HepG2 (cell line): ENCODE measurements around the gene BBS4. TPM values are rescaled to one million over a fixed set of nuclear protein-coding genes. Genes with fewer than 3 reads are reported as not detected.

Experiments
- ETS1 ChIP-seq: sonication (generic); formaldehyde crosslinking; IDR thresholded peaks from 2 replicates; pipeline ENCODE4 v1.4.0; 2020; ENCODE audit warnings: missing genetic modification reagents
- ETV5 ChIP-seq: IDR thresholded peaks from 2 replicates; pipeline ENCODE4 v1.6.1; 2018; ENCODE audit warnings: missing biosample characterization, missing genetic modification reagents, inconsistent platforms, borderline replicate concordance
- MAFG ChIP-seq: sonication (generic); formaldehyde crosslinking; IDR thresholded peaks from 2 replicates; pipeline ENCODE4 v1.5.1; 2020; ENCODE audit warnings: mild to moderate bottlenecking, missing genetic modification reagents
- NCOR1 ChIP-seq: fragments of 200-600 bp; sonication (generic); IDR thresholded peaks from 2 replicates; pipeline ENCODE4 v1.7.0; 2017; ENCODE audit warnings: antibody characterized with exemption, low read length, borderline replicate concordance
- NFATC3 ChIP-seq: sonication (generic); formaldehyde crosslinking; IDR thresholded peaks from 2 replicates; pipeline ENCODE4 v1.5.1; 2020; ENCODE audit warnings: mild to moderate bottlenecking, missing genetic modification reagents
- THAP11 ChIP-seq: IDR thresholded peaks from 2 replicates; pipeline ENCODE4 v1.6.1; 2016; ENCODE audit warnings: missing biosample characterization, missing genetic modification reagents
- ZBTB43 ChIP-seq: sonication (generic); formaldehyde crosslinking; conservative IDR thresholded peaks from 2 replicates; pipeline ENCODE4 v1.4.0; 2020; ENCODE audit warnings: missing genetic modification reagents
- ZFY ChIP-seq: sonication (generic); formaldehyde crosslinking; IDR thresholded peaks from 2 replicates; pipeline ENCODE4 v1.4.0; 2020; ENCODE audit warnings: missing genetic modification reagents
- ZNF280D ChIP-seq: sonication (generic); formaldehyde crosslinking; IDR thresholded peaks from 2 replicates; pipeline ENCODE4 v1.5.1; 2020; ENCODE audit warnings: mild to moderate bottlenecking, missing genetic modification reagents
- ZNF609 ChIP-seq: sonication (generic); formaldehyde crosslinking; IDR thresholded peaks from 2 replicates; pipeline ENCODE4 v1.4.0; 2020; ENCODE audit warnings: mild to moderate bottlenecking, missing genetic modification reagents, borderline replicate concordance
- ZNF776 ChIP-seq: sonication (generic); formaldehyde crosslinking; IDR thresholded peaks from 2 replicates; pipeline ENCODE4 v1.4.0; 2020; ENCODE audit warnings: mild to moderate bottlenecking, missing genetic modification reagents
- ZNF841 ChIP-seq: sonication (generic); formaldehyde crosslinking; IDR thresholded peaks from 2 replicates; pipeline ENCODE4 v1.8.1; 2023; ENCODE audit warnings: missing genetic modification reagents, borderline replicate concordance
- polyA plus RNA-seq, 8 experiments: library from polyadenylated mRNA; depleted of rRNA in 3 of 8; stranded (reverse) in 7 of 8; unstranded in 1 of 8; fragments of >200 nt; fragmentation: Illumina TruSeq in 4 of 8; extraction: Trizol in 4 of 8; gene quantifications; 2 replicates each; pipeline versions ENCODE4 v1.2.1 to v1.2.3, GENCODE V29; 2011 to 2016; ENCODE audit warnings: low read depth in 4 of 8, missing spikeins in 1 of 8, mixed read lengths in 1 of 8; ENCODE audit not compliant: insufficient read depth in 1 of 8
- total RNA-seq, 5 experiments: library from RNA; depleted of rRNA; stranded (reverse); fragments of >200 nt; fragmentation: Illumina TruSeq; extraction: Trizol; gene quantifications; 2 replicates each; pipeline ENCODE4 v1.2.3, GENCODE V29; 2016; ENCODE audit warnings: low read depth in 1 of 5

BBS4 gene
- total and polyA plus RNA-seq, 2 of the 13 experiments (the other 11 are each of a cell fraction or from before 2014, with no cell fraction given): 16.0 to 21.3 TPM

- TF ChIP-seq ZNF609 (CRISPR knock-in tag): 0 out of 2 replicates have a peak, but pooled peaks have one; percentile 27
- no peak for TF ChIP-seq ZNF280D (CRISPR knock-in tag)
- no peak for TF ChIP-seq NFATC3
- no peak for TF ChIP-seq ETS1 (CRISPR knock-in tag)
- peak; percentile 92 for TF ChIP-seq ETV5
- TF ChIP-seq ZBTB43 (CRISPR knock-in tag): no peak
- TF ChIP-seq ZNF776: peak; percentile 97
- peak; percentile 79 for TF ChIP-seq ZFY (CRISPR knock-in tag)
- no peak for TF ChIP-seq MAFG (CRISPR knock-in tag)
- TF ChIP-seq THAP11 (CRISPR knock-in tag): peak; percentile 80
- no peak; the same call in 1 of the 2 replicates for TF ChIP-seq NCOR1
- no peak for TF ChIP-seq ZNF841
Measured at GRCh38 chr15:72685925-72686794, at the start of gene BBS4, which contains the start of gene HIGD2B (continued).
